CD4-positive, alpha-beta memory T cell (primary cell): Measurements from ENCODE around the gene HNRNPK. TPM values are rescaled to one million over a fixed set of nuclear protein-coding genes. Genes with fewer than 3 reads are reported as not detected.
A peak's percentile ranks its signal among the peaks of the same experiment; 100 is the strongest.

ENCODE experiments used
- CTCF ChIA-PET: fragments of 350-600 bp; sonication (Branson Sonifier 250); formaldehyde crosslinking; loops from one replicate; lab custom pipeline; 2021; ENCODE audit warnings: inconsistent platforms; ENCODE audit not compliant: partially characterized antibody; lab: Charles Lee
- POLR2A ChIA-PET: fragments of 350-600 bp; sonication (Branson Sonifier 250); formaldehyde crosslinking; loops from one replicate; lab custom pipeline; 2021; ENCODE audit not compliant: partially characterized antibody; lab: Charles Lee
- DNase-seq, 5 donors: peaks; one replicate each; pipeline versions ENCODE4 v3.0.0 to v3.0.0-alpha.2; 2020 to 2022; ENCODE audit warnings: mixed read lengths in 1 of 5
- H3K27ac ChIP-seq: one replicate; pipeline ENCODE4 v1.7.0; 2013; ENCODE audit warnings: low read depth, low read length
- H3K27me3 ChIP-seq: 2 replicates; pipeline ENCODE4 v1.7.0; 2013; ENCODE audit warnings: mild to moderate bottlenecking, low read length, moderate library complexity; ENCODE audit not compliant: insufficient read depth
- H3K36me3 ChIP-seq: 2 replicates; pipeline ENCODE4 v1.7.0; 2013; ENCODE audit warnings: mild to moderate bottlenecking, low read length, moderate library complexity; ENCODE audit not compliant: insufficient read depth
- H3K4me1 ChIP-seq: 2 replicates; pipeline ENCODE4 v1.7.0; 2013; ENCODE audit warnings: mild to moderate bottlenecking, low read length, moderate library complexity; ENCODE audit not compliant: insufficient read depth
- H3K4me3 ChIP-seq, 2 donors: one replicate each; pipeline ENCODE4 v1.7.0; 2013; ENCODE audit warnings: low read length in 2 of 2, mild to moderate bottlenecking in 1 of 2
- H3K9me3 ChIP-seq, 2 donors: one replicate each; pipeline ENCODE4 v1.7.0; 2013; ENCODE audit warnings: low read length in 2 of 2, control low read depth in 1 of 2; ENCODE audit not compliant: control insufficient read depth in 1 of 2
- H3K27ac Mint-ChIP-seq, 7 donors: one replicate each; pipeline ENCODE4 v1.8.0; 2020 to 2021; ENCODE audit warnings: mixed read lengths in 7 of 7, mild to moderate bottlenecking in 6 of 7, inconsistent platforms in 3 of 7, moderate library complexity in 3 of 7
- H3K27me3 Mint-ChIP-seq, 2 donors: one replicate each; pipeline ENCODE4 v1.8.0; 2020 to 2021; ENCODE audit warnings: mixed read lengths in 2 of 2
- H3K36me3 Mint-ChIP-seq, 2 donors: one replicate each; pipeline ENCODE4 v1.8.0; 2020 to 2021; ENCODE audit warnings: mixed read lengths in 2 of 2, inconsistent platforms in 1 of 2, mild to moderate bottlenecking in 1 of 2
- H3K4me1 Mint-ChIP-seq, 4 donors: one replicate each; pipeline ENCODE4 v1.8.0; 2020 to 2021; ENCODE audit warnings: mixed read lengths in 4 of 4, mild to moderate bottlenecking in 1 of 4
- H3K4me3 Mint-ChIP-seq, 8 donors: one replicate each; pipeline ENCODE4 v1.8.0; 2020 to 2021; ENCODE audit warnings: mixed read lengths in 8 of 8, mild to moderate bottlenecking in 7 of 8, moderate library complexity in 6 of 8, inconsistent platforms in 3 of 8
- H3K9me3 Mint-ChIP-seq, 8 donors: one replicate each; pipeline ENCODE4 v1.8.0; 2020 to 2021; ENCODE audit warnings: mixed read lengths in 8 of 8, mild to moderate bottlenecking in 5 of 8, inconsistent platforms in 3 of 8, moderate library complexity in 1 of 8
- intact Hi-C: fragments of 100-400 bp; cut with micrococcal nuclease; formaldehyde crosslinking; loops from one replicate; pipeline ENCODE4 v1.15.1; 2023
- polyA plus RNA-seq, 2 donors: library from polyadenylated mRNA; unstranded; fragments of 300-500 nt; fragmentation: Illumina TruSeq; gene quantifications; one replicate each; pipeline ENCODE4 v1.2.3, GENCODE V29; 2021
- total RNA-seq, 2 experiments: library from RNA; stranded (reverse); gene quantifications; one replicate each; pipeline ENCODE4 v1.2.3, GENCODE V29; 2021

HNRNPK gene
- total and polyA plus RNA-seq, 4 experiments from 2014 or later: 539 to 1,109 (median 730) TPM

DNA sequence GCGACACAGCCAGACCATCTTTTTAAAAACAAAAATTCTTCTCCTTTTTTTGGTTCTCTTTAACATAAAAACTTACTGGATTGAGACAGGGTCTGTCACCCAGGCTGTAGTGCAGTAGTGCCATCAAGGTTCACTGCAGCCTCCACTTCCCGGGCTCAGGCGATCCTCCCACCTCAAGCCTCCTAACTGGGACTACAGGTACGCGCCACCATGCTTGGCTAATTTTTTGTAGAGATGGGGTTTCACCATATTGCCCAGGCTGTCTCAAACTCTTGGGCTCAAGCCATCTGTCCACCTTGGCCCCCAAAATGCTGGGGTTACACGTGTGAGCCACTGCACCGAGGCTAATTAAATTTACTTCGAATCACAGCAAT lies 13.8 kb downstream of the HNRNPK start:
- CTCF ChIA-PET: no interaction called here
- Histone ChIP-seq H3K4me1 (peaks cover 10% of the 10 kb centered on the region), H3K36me3 (peaks cover 39% of the 10 kb centered on the region), H3K27me3 (no peaks in the 10 kb centered on the region), H3K4me3 (no peak overlapping the region), H3K9me3 (no peaks in the 10 kb centered on the region), H3K27ac (no peak overlapping the region)
- DNase-seq: no peak
- POLR2A ChIA-PET: interaction anchor here (0.6 to 4.3 kb wide), 3 partner anchors 10 to 14 kb away, joined by 3 to 53 read pairs (median 19); partner anchors contain the start of genes HNRNPK and RMI1
- Mint-ChIP-seq H3K4me1 (peaks cover 12 to 19% (median 14%) of the 10 kb centered on the region in 4 donors), H3K9me3 (peaks cover 0 to 2% (median 0%) of the 10 kb centered on the region in 8 donors), H3K4me3 (no peak overlapping the region), H3K27me3 (no peaks in the 10 kb centered on the region), H3K27ac (peak overlapping the region in 2 of 7 donors; percentile 78), H3K36me3 (peaks cover 37 to 49% of the 10 kb centered on the region in 2 donors)
- intact Hi-C loops: no loop called here

DNA sequence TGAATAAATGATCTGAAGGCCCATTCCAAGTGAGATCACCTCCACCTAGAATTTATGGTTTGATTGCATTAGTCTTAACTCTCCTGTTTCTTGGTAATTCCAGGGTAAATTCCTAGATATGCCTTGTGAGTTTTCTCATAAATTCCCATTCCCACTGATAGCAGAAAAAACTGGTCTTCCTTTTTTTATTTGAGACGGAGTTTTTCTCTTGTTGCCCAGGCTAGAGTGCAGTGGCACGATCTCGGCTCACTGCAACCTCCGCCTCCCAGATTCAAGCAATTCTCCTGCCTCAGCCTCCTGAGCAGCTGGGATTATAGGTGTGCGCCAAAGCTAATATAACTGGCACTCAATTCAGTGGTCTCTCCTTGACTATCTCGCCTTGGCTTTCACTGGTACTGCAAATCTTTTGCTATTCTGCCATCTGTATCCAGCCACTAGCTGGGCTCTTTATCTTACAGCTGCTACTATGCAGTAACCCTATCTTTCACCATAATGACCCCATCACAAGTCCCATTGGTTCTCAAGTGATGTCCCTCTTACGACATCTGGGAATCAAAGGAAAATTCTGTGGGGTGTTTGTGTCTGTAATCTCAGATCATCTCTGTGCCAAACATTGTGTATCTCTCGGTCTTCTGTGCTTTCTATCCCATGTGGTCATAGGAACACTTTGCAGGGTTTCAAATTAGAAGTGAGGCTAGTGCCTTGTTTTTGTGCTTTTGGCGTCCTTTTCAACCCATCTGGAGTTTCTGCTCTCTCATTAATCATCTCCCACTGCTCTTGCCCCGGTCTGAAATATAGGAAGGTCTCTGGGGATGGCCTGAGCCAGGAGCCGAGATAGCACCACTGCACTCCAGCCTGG lies 14.4 kb downstream of the HNRNPK start:
- POLR2A ChIA-PET: interaction anchor here (0.7 to 4.3 kb wide), 3 partner anchors 8 to 14 kb away, joined by 3 to 53 read pairs (median 6); partner anchors contain the start of genes HNRNPK and RMI1
- Mint-ChIP-seq H3K27ac (peak overlapping the region in 5 of 7 donors; percentile 4 to 84 (median 78)), H3K4me1 (peaks cover 11 to 15% (median 14%) of the 10 kb centered on the region in 4 donors), H3K27me3 (no peaks in the 10 kb centered on the region), H3K4me3 (no peak overlapping the region), H3K9me3 (peaks cover 0 to 2% (median 0%) of the 10 kb centered on the region in 8 donors), H3K36me3 (peaks cover 31 to 43% of the 10 kb centered on the region in 2 donors)
- intact Hi-C loops: no loop called here
- H3K27ac ChIP-seq: no peak overlapping the region
- H3K27me3 ChIP-seq: no peaks in the 10 kb centered on the region
- H3K4me3 ChIP-seq: no peak overlapping the region
- no peaks in the 10 kb centered on the region for H3K9me3 ChIP-seq
- H3K4me1 ChIP-seq: peaks cover 4% of the 10 kb centered on the region
- CTCF ChIA-PET: interaction anchor here (0.6 to 1.3 kb wide), 2 partner anchors 37 to 44 kb away, joined by 3 to 4 read pairs; no protein-coding TSS in a partner anchor
- peaks cover 33% of the 10 kb centered on the region for H3K36me3 ChIP-seq
- no peak for DNase-seq

DNA sequence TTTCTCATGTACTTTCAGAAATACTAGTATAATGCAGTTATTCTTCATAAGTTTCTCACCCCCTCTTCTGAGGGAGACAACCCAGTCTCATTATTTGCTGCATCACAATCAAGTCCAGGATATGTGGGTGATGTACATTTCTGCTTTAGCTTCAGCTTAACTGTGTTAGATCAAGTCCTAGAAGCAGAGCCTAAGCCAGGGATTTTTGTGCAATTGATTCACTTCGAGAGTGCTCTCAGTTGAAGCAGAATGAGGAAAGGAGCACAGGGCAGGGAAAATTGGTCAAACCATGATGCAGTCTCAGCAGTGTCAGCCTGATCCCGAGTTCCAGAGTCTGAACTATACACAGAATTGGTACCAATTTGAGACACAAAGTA lies 15.1 kb downstream of the HNRNPK start:
- Mint-ChIP-seq H3K36me3 (peaks cover 24 to 37% of the 10 kb centered on the region in 2 donors), H3K4me1 (peaks cover 10 to 13% (median 11%) of the 10 kb centered on the region in 4 donors), H3K27me3 (no peaks in the 10 kb centered on the region), H3K9me3 (peaks cover 0 to 2% (median 0%) of the 10 kb centered on the region in 8 donors), H3K4me3 (no peak overlapping the region), H3K27ac (peak overlapping the region in 4 of 7 donors; percentile 46 to 78 (median 60))
- intact Hi-C loops: no loop called here
- Histone ChIP-seq H3K27ac (no peak overlapping the region), H3K9me3 (no peaks in the 10 kb centered on the region), H3K4me1 (no peaks in the 10 kb centered on the region), H3K27me3 (no peaks in the 10 kb centered on the region), H3K36me3 (peaks cover 27% of the 10 kb centered on the region), H3K4me3 (no peak overlapping the region)
- CTCF ChIA-PET: interaction anchor here (0.6 to 1.3 kb wide), 2 partner anchors 38 to 43 kb away, joined by 3 to 4 read pairs; no protein-coding TSS in a partner anchor
- POLR2A ChIA-PET: interaction anchor here (0.7 to 4.3 kb wide), 3 partner anchors 9 to 15 kb away, joined by 3 to 53 read pairs (median 6); partner anchors contain the start of genes HNRNPK and RMI1
- no peak for DNase-seq

DNA sequence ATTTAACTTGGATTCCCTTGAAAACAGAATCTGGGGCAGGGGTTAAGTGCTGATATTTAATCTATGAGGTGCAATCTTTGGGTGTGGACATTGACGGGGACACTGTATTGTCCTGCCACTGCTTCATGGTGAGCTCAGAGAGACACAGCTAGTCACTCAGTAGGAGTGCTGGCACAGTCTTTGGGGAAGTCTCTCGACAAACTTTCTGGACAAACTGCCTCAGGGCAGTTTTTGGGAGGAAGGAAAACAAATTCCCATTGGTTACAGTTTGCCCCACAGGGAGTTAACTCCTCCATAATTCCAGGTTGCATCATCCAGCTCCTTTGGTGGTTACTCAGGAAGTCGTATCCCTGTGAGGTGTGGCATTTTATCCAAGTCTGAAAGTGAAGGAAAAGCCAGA lies 17.9 kb downstream of the HNRNPK start:
- H3K27ac Mint-ChIP-seq: no peak overlapping the region

GRCh38 chr9:83960991-83961390 lies 19.0 kb downstream of the HNRNPK start:
- H3K36me3 ChIP-seq: no peaks in the 10 kb centered on the region
- POLR2A ChIA-PET: interaction anchor here (0.9 to 1.0 kb wide), 2 partner anchors 19 to 39 kb away, joined by 3 to 4 read pairs; partner anchors contain the start of genes HNRNPK, KIF27 and RMI1
- no peak overlapping the region for H3K4me3 ChIP-seq
- H3K9me3 Mint-ChIP-seq: no peaks in the 10 kb centered on the region
- no peak for DNase-seq
- H3K27ac Mint-ChIP-seq: peak overlapping the region in 1 of 7 donors; percentile 46
- CTCF ChIA-PET: interaction anchor here (0.6 to 1.9 kb wide), 3 partner anchors 16 to 19 kb away, joined by 3 to 8 read pairs (median 3); partner anchors contain the start of genes HNRNPK and RMI1
- no peaks in the 10 kb centered on the region for H3K27me3 ChIP-seq
- no peaks in the 10 kb centered on the region for H3K9me3 ChIP-seq
- no peak overlapping the region for H3K4me3 Mint-ChIP-seq
- peaks cover 9% of the 10 kb centered on the region for H3K4me1 ChIP-seq
- peaks cover 0 to 10% of the 10 kb centered on the region in 2 donors for H3K36me3 Mint-ChIP-seq
- intact Hi-C loops: no loop called here
- H3K4me1 Mint-ChIP-seq: peaks cover 14 to 25% (median 15%) of the 10 kb centered on the region in 4 donors
- H3K27me3 Mint-ChIP-seq: no peaks in the 10 kb centered on the region
- no peak overlapping the region for H3K27ac ChIP-seq

More for the DNA sequence above, 17.9 kb downstream of the HNRNPK start:
- Mint-ChIP-seq H3K36me3 (peaks cover 4 to 12% of the 10 kb centered on the region in 2 donors), H3K9me3 (no peaks in the 10 kb centered on the region), H3K27me3 (no peaks in the 10 kb centered on the region), H3K4me1 (peaks cover 5 to 13% (median 11%) of the 10 kb centered on the region in 4 donors), H3K4me3 (no peak overlapping the region)
- no peak for DNase-seq
- Histone ChIP-seq H3K36me3 (peaks cover 7% of the 10 kb centered on the region), H3K27me3 (no peaks in the 10 kb centered on the region), H3K4me3 (no peak overlapping the region), H3K9me3 (no peaks in the 10 kb centered on the region), H3K4me1 (peaks cover 2% of the 10 kb centered on the region), H3K27ac (no peak overlapping the region)
- intact Hi-C loops: no loop called here
- ChIA-PET POLR2A (interaction anchor here (4.3 kb wide), 1 partner anchor 18 kb away, joined by 53 read pairs; the partner anchor contains the start of genes HNRNPK and RMI1), CTCF (interaction anchor here (0.7 to 1.4 kb wide), 4 partner anchors 41 to 296 kb away, joined by 3 read pairs; partner anchors contain the start of gene KIF27)

- Mint-ChIP-seq H3K9me3 (no peaks in the 10 kb centered on the region), H3K27ac (peak overlapping the region in 2 of 7 donors; percentile 31 to 41), H3K4me3 (peak overlapping the region in 1 of 8 donors; percentile 6), H3K36me3 (peaks cover 0 to 4% of the 10 kb centered on the region in 2 donors), H3K27me3 (no peaks in the 10 kb centered on the region), H3K4me1 (peaks cover 13 to 26% (median 18%) of the 10 kb centered on the region in 4 donors)
- CTCF ChIA-PET: interaction anchor here (1.7 to 1.9 kb wide), 2 partner anchors 8 to 21 kb away, joined by 3 to 8 read pairs; partner anchors contain the start of genes HNRNPK and RMI1
- Histone ChIP-seq H3K4me1 (peaks cover 21% of the 10 kb centered on the region), H3K36me3 (no peaks in the 10 kb centered on the region), H3K27ac (no peak overlapping the region), H3K9me3 (no peaks in the 10 kb centered on the region), H3K4me3 (no peak overlapping the region), H3K27me3 (no peaks in the 10 kb centered on the region)
- intact Hi-C loops: no loop called here
- POLR2A ChIA-PET: no interaction called here
- DNase-seq: no peak
Measured at GRCh38 chr9:83959061-83959460, 21.0 kb downstream of the HNRNPK start.
